GM19043 (cell line): ENCODE results near the gene TGM5.
"Not testable (repeated sequence)": the region's sequence is repeated elsewhere in the genome, so short reads cannot be mapped to it uniquely, and the experiment has no call there.

Source experiments
- ATAC-seq: cut with Tn5 transposase; IDR thresholded peaks from one replicate; pipeline ENCODE4 v1.9.1; 2021; ENCODE audit warnings: low read depth; ENCODE audit not compliant: unreplicated experiment

TGM5 gene

GRCh38 chr15:43246261-43246774 is 20.4 kb downstream of the TGM5 start:
- no peak for ATAC-seq

- ATAC-seq: no peak
These were observed 22.6 kb downstream of the TGM5 start for GRCh38 chr15:43244092-43244491.

GRCh38 chr15:43243020-43243645 is 23.6 kb downstream of the TGM5 start:
- no peak for ATAC-seq

GRCh38 chr15:43242616-43243015 is 24.1 kb downstream of the TGM5 start:
- ATAC-seq: no peak

GRCh38 chr15:43241100-43241499 is 25.6 kb downstream of the TGM5 start:
- ATAC-seq: no peak

GRCh38 chr15:43239732-43240491 is 26.8 kb downstream of the TGM5 start:
- no peak for ATAC-seq

- no peak for ATAC-seq
These were observed 28.0 kb downstream of the TGM5 start for GRCh38 chr15:43238671-43239131.

GRCh38 chr15:43237842-43238470 is 28.8 kb downstream of the TGM5 start:
- no peak for ATAC-seq

- ATAC-seq: no peak
These were observed 31.2 kb downstream of the TGM5 start for GRCh38 chr15:43235536-43235935.

- ATAC-seq: no peak
These were observed 34.3 kb downstream of the TGM5 start for GRCh38 chr15:43232289-43232874.

GRCh38 chr15:43230640-43231115 is 36.0 kb downstream of the TGM5 start:
- no peak for ATAC-seq

- no peak for ATAC-seq
These were observed 36.8 kb downstream of the TGM5 start for GRCh38 chr15:43229977-43230376.

- no peak for ATAC-seq
These were observed 40.1 kb downstream of the TGM5 start for GRCh38 chr15:43226436-43227305.

GRCh38 chr15:43225950-43226255 is 40.8 kb downstream of the TGM5 start:
- ATAC-seq: not testable (repeated sequence)

GRCh38 chr15:43225201-43225949 is 41.4 kb downstream of the TGM5 start:
- no peak for ATAC-seq

- no peak for ATAC-seq
These were observed 45.3 kb downstream of the TGM5 start for GRCh38 chr15:43221422-43221821.

GRCh38 chr15:43220991-43221403 is 45.7 kb downstream of the TGM5 start, which contains the start of gene EPB42:
Gene EPB42 (minus strand): TSS chr15:43221018. CDS start chr15:43220825, 193 bp downstream.
- no peak for ATAC-seq

- no peak for ATAC-seq
These were observed 46.5 kb downstream of the TGM5 start for GRCh38 chr15:43219929-43220928.
